ENCODE measurements around the gene ATP9A.

ATP9A gene

DNA sequence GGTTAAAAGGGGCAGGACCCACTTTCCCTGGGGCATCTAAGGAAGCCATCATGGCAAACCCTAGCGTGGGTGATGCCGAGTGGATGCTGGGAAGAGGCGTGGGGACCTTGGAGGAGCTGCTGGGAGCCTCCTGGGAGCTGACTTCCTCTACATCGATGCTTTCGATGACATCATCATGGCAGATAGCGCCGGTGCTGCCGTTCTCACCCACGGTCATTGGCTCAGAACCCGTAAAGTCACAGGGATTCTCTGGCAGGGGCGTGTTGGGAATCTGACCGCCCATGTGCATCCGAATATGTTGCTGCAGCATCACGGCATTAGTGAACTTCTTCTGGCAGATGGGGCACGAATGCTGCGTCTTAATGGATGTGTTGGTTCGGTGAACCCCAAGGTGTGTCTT lies 22.1 kb upstream of the ATP9A start:
- H3K36me3 ChIP-seq (ENCODE audit: control insufficient read depth in 2 of 2, insufficient read depth in 1 of 2, low read length in 2 of 2), result no peaks in the 10 kb centered on the region
- ChIA-PET CTCF (interaction anchor here (0.6 kb wide), 1 partner anchor 9 kb away, joined by 6 read pairs; no protein-coding TSS in a partner anchor), POLR2A (no interaction called here)
- H3K4me1 ChIP-seq (ENCODE audit: control insufficient read depth, insufficient read depth, low read length), result no peaks in the 10 kb centered on the region
- TF ChIP-seq ZSCAN23 (tag by site-specific recombination; IDR thresholded peaks at IDR 0.05), result no peak
- TF ChIP-seq, protein P1, sequence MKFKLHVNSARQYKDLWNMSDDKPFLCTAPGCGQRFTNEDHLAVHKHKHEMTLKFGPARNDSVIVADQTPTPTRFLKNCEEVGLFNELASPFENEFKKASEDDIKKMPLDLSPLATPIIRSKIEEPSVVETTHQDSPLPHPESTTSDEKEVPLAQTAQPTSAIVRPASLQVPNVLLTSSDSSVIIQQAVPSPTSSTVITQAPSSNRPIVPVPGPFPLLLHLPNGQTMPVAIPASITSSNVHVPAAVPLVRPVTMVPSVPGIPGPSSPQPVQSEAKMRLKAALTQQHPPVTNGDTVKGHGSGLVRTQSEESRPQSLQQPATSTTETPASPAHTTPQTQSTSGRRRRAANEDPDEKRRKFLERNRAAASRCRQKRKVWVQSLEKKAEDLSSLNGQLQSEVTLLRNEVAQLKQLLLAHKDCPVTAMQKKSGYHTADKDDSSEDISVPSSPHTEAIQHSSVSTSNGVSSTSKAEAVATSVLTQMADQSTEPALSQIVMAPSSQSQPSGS (tag by site-specific recombination; IDR thresholded peaks at IDR 0.05; ENCODE audit: low read depth), result peak; percentile 61
- no peak overlapping the region for H3K27ac ChIP-seq (ENCODE audit: extremely low read depth, low read depth, low read length)
- H3K4me3 ChIP-seq (ENCODE audit: low read depth, low read length), result no peak overlapping the region
- no peaks in the 10 kb centered on the region for H3K9me3 ChIP-seq (ENCODE audit: control insufficient read depth, insufficient read depth, low read depth, low read length)

DNA sequence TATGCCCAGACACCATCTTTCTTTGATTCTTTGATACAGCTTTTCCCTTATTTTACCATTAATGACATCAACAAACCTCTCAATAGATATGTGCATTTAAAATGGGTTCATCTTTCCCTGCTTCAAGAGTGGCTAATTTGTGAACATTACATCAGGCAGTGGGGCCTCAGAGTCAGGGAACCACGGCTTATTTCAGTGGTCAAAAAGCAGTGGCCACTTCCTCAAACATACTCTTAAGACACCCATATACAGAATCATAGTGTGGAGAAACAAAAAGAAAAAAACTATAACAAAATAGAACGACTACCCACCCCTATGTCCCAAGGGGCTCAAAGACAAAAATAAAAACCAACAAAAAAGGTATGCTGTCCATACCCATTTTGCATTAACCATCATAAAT lies 21.2 kb upstream of the ATP9A start:
- no peaks in the 10 kb centered on the region for H3K4me1 ChIP-seq (ENCODE audit: control insufficient read depth, insufficient read depth, low read length)
- no peak for TF ChIP-seq ZBTB48 (tag by site-specific recombination; IDR thresholded peaks at IDR 0.05)
- no peak for TF ChIP-seq ZNF140 (tag by site-specific recombination; IDR thresholded peaks at IDR 0.05)
- TF ChIP-seq, protein P2, sequence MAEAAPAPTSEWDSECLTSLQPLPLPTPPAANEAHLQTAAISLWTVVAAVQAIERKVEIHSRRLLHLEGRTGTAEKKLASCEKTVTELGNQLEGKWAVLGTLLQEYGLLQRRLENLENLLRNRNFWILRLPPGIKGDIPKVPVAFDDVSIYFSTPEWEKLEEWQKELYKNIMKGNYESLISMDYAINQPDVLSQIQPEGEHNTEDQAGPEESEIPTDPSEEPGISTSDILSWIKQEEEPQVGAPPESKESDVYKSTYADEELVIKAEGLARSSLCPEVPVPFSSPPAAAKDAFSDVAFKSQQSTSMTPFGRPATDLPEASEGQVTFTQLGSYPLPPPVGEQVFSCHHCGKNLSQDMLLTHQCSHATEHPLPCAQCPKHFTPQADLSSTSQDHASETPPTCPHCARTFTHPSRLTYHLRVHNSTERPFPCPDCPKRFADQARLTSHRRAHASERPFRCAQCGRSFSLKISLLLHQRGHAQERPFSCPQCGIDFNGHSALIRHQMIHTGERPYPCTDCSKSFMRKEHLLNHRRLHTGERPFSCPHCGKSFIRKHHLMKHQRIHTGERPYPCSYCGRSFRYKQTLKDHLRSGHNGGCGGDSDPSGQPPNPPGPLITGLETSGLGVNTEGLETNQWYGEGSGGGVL (tag by site-specific recombination; IDR thresholded peaks at IDR 0.05), result no peak
- TF ChIP-seq YY2 (tag by site-specific recombination; IDR thresholded peaks at IDR 0.05), result no peak
- TF ChIP-seq ZNF664 (tag by site-specific recombination; IDR thresholded peaks at IDR 0.05), result no peak
- no peak for TF ChIP-seq ZNF555 (tag by site-specific recombination; conservative IDR thresholded peaks at IDR 0.05)
- TF ChIP-seq, protein P3, sequence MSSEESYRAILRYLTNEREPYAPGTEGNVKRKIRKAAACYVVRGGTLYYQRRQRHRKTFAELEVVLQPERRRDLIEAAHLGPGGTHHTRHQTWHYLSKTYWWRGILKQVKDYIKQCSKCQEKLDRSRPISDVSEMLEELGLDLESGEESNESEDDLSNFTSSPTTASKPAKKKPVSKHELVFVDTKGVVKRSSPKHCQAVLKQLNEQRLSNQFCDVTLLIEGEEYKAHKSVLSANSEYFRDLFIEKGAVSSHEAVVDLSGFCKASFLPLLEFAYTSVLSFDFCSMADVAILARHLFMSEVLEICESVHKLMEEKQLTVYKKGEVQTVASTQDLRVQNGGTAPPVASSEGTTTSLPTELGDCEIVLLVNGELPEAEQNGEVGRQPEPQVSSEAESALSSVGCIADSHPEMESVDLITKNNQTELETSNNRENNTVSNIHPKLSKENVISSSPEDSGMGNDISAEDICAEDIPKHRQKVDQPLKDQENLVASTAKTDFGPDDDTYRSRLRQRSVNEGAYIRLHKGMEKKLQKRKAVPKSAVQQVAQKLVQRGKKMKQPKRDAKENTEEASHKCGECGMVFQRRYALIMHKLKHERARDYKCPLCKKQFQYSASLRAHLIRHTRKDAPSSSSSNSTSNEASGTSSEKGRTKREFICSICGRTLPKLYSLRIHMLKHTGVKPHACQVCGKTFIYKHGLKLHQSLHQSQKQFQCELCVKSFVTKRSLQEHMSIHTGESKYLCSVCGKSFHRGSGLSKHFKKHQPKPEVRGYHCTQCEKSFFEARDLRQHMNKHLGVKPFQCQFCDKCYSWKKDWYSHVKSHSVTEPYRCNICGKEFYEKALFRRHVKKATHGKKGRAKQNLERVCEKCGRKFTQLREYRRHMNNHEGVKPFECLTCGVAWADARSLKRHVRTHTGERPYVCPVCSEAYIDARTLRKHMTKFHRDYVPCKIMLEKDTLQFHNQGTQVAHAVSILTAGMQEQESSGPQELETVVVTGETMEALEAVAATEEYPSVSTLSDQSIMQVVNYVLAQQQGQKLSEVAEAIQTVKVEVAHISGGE (tag by site-specific recombination; conservative IDR thresholded peaks at IDR 0.05; ENCODE audit: low read depth), result no peak
- no peak for TF ChIP-seq ZNF335 (tag by site-specific recombination; conservative IDR thresholded peaks at IDR 0.05)
- TF ChIP-seq, protein P4, sequence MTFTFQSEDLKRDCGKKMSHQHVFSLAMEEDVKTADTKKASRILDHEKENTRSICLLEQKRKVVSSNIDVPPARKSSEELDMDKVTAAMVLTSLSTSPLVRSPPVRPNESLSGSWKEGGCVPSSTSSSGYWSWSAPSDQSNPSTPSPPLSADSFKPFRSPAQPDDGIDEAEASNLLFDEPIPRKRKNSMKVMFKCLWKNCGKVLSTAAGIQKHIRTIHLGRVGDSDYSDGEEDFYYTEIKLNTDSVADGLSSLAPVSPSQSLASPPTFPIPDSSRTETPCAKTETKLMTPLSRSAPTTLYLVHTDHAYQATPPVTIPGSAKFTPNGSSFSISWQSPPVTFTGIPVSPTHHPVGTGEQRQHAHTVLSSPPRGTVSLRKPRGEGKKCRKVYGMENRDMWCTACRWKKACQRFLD (tag by site-specific recombination; IDR thresholded peaks at IDR 0.05), result no peak
- no peak for TF ChIP-seq ZNF404 (tag by site-specific recombination; IDR thresholded peaks at IDR 0.05)
- TF ChIP-seq GLI4 (tag by site-specific recombination; IDR thresholded peaks at IDR 0.05), result no peak
- no peak for TF ChIP-seq ZNF266 (tag by site-specific recombination; IDR thresholded peaks at IDR 0.05; ENCODE audit: low read depth)
- TF ChIP-seq, protein P5, sequence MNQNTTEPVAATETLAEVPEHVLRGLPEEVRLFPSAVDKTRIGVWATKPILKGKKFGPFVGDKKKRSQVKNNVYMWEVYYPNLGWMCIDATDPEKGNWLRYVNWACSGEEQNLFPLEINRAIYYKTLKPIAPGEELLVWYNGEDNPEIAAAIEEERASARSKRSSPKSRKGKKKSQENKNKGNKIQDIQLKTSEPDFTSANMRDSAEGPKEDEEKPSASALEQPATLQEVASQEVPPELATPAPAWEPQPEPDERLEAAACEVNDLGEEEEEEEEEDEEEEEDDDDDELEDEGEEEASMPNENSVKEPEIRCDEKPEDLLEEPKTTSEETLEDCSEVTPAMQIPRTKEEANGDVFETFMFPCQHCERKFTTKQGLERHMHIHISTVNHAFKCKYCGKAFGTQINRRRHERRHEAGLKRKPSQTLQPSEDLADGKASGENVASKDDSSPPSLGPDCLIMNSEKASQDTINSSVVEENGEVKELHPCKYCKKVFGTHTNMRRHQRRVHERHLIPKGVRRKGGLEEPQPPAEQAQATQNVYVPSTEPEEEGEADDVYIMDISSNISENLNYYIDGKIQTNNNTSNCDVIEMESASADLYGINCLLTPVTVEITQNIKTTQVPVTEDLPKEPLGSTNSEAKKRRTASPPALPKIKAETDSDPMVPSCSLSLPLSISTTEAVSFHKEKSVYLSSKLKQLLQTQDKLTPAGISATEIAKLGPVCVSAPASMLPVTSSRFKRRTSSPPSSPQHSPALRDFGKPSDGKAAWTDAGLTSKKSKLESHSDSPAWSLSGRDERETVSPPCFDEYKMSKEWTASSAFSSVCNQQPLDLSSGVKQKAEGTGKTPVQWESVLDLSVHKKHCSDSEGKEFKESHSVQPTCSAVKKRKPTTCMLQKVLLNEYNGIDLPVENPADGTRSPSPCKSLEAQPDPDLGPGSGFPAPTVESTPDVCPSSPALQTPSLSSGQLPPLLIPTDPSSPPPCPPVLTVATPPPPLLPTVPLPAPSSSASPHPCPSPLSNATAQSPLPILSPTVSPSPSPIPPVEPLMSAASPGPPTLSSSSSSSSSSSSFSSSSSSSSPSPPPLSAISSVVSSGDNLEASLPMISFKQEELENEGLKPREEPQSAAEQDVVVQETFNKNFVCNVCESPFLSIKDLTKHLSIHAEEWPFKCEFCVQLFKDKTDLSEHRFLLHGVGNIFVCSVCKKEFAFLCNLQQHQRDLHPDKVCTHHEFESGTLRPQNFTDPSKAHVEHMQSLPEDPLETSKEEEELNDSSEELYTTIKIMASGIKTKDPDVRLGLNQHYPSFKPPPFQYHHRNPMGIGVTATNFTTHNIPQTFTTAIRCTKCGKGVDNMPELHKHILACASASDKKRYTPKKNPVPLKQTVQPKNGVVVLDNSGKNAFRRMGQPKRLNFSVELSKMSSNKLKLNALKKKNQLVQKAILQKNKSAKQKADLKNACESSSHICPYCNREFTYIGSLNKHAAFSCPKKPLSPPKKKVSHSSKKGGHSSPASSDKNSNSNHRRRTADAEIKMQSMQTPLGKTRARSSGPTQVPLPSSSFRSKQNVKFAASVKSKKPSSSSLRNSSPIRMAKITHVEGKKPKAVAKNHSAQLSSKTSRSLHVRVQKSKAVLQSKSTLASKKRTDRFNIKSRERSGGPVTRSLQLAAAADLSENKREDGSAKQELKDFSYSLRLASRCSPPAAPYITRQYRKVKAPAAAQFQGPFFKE (tag by site-specific recombination; IDR thresholded peaks at IDR 0.05; ENCODE audit: borderline replicate concordance), result no peak
- TF ChIP-seq ZNF174 (tag by site-specific recombination; IDR thresholded peaks at IDR 0.05), result no peak
- no peak for TF ChIP-seq ZNF654 (tag by site-specific recombination; IDR thresholded peaks at IDR 0.05; ENCODE audit: low read depth)
- TF ChIP-seq, protein P6, sequence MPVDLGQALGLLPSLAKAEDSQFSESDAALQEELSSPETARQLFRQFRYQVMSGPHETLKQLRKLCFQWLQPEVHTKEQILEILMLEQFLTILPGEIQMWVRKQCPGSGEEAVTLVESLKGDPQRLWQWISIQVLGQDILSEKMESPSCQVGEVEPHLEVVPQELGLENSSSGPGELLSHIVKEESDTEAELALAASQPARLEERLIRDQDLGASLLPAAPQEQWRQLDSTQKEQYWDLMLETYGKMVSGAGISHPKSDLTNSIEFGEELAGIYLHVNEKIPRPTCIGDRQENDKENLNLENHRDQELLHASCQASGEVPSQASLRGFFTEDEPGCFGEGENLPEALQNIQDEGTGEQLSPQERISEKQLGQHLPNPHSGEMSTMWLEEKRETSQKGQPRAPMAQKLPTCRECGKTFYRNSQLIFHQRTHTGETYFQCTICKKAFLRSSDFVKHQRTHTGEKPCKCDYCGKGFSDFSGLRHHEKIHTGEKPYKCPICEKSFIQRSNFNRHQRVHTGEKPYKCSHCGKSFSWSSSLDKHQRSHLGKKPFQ (tag by site-specific recombination; IDR thresholded peaks at IDR 0.05), result no peak
- TF ChIP-seq ZNF558 (tag by site-specific recombination; IDR thresholded peaks at IDR 0.05), result no peak
- TF ChIP-seq ZNF596 (tag by site-specific recombination; IDR thresholded peaks at IDR 0.05), result no peak
- no peaks in the 10 kb centered on the region for H3K36me3 ChIP-seq (ENCODE audit: control insufficient read depth in 2 of 2, insufficient read depth in 1 of 2, low read length in 2 of 2)
- H3K27ac ChIP-seq (ENCODE audit: extremely low read depth, low read depth, low read length), result no peak overlapping the region
- H3K9me3 ChIP-seq (ENCODE audit: control insufficient read depth, insufficient read depth, low read depth, low read length), result no peaks in the 10 kb centered on the region
- no peak overlapping the region for H3K4me3 ChIP-seq (ENCODE audit: low read depth, low read length)
- ChIA-PET CTCF (no interaction called here), POLR2A (no interaction called here)

Data from HEK293 (cell line).